ENCODE data around the gene CWC27.
"Not testable (repeated sequence)": the region's sequence is repeated elsewhere in the genome, so short reads cannot be mapped to it uniquely, and the experiment has no call there.

The CWC27 gene

GRCh38 chr5:64900618-64901017 is 131.9 kb downstream of the CWC27 start:
- no peak for TF ChIP-seq CTCF (IDR thresholded peaks at IDR 0.05; ENCODE audit: insufficient read depth, low read length)
- TF ChIP-seq POLR2AphosphoS5 (IDR thresholded peaks at IDR 0.05; ENCODE audit: low read depth), result no peak
- TF ChIP-seq GABPA (IDR thresholded peaks at IDR 0.05; ENCODE audit: low read depth), result no peak
- no peak for TF ChIP-seq REST (IDR thresholded peaks at IDR 0.05; ENCODE audit: insufficient replicate concordance, low read depth)
- TF ChIP-seq SPI1 (IDR thresholded peaks at IDR 0.05; ENCODE audit: borderline replicate concordance, low read depth), result no peak
- Histone ChIP-seq H3K27ac (replicated peaks) (no peak overlapping the region), H3K27me3 (ENCODE audit: insufficient read depth, poor library complexity, severe bottlenecking) (no peaks in the 10 kb centered on the region), H3K4me3 (replicated peaks; ENCODE audit: insufficient read depth, low read length) (no peak overlapping the region)
- no peak for DNase-seq (ENCODE audit: low read depth in 1 of 2, low spot score in 1 of 2)

- not testable (repeated sequence) for H3K27me3 ChIP-seq (ENCODE audit: insufficient read depth, poor library complexity, severe bottlenecking); H3K4me3 ChIP-seq (replicated peaks; ENCODE audit: insufficient read depth, low read length); DNase-seq (ENCODE audit: low read depth in 1 of 2, low spot score in 1 of 2); H3K27ac ChIP-seq (replicated peaks)
- 0 out of 2 replicates have a peak, but pooled peaks have one; percentile 29 for TF ChIP-seq SPI1 (IDR thresholded peaks at IDR 0.05; ENCODE audit: borderline replicate concordance, low read depth)
Measured at GRCh38 chr5:64907399-64907798, 138.7 kb downstream of the CWC27 start.

DNA sequence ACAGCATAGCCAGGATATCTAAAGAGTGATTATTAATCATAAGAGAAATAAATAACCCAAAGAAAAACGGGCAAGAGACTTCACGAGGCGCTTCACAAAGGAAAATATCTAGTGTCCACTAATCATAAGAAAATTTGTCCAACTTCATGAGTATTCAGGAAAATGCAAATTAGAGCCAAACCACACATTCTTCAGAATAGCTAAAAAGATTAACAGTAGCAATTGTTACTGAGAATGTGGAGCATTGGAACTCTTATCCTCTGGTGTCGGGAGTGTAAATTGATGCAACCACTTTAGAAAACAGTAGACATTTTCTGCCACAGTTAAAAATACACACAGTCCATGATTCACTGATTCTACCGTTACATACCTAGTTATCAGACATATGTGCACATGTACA is 145.7 kb downstream of the CWC27 start:
- no peak for DNase-seq (ENCODE audit: low read depth in 1 of 2, low spot score in 1 of 2)
- H3K4me3 ChIP-seq (replicated peaks; ENCODE audit: insufficient read depth, low read length), result no peak overlapping the region
- H3K27me3 ChIP-seq (ENCODE audit: insufficient read depth, poor library complexity, severe bottlenecking), result no peaks in the 10 kb centered on the region
- TF ChIP-seq REST (IDR thresholded peaks at IDR 0.05; ENCODE audit: insufficient replicate concordance, low read depth), result no peak
- TF ChIP-seq SPI1 (IDR thresholded peaks at IDR 0.05; ENCODE audit: borderline replicate concordance, low read depth), result no peak
- no peak for TF ChIP-seq POLR2AphosphoS5 (IDR thresholded peaks at IDR 0.05; ENCODE audit: low read depth)
- no peak for TF ChIP-seq GABPA (IDR thresholded peaks at IDR 0.05; ENCODE audit: low read depth)
- TF ChIP-seq CTCF (IDR thresholded peaks at IDR 0.05; ENCODE audit: insufficient read depth, low read length), result no peak
- no peak overlapping the region for H3K27ac ChIP-seq (replicated peaks)

GRCh38 chr5:64918083-64918482 is 149.4 kb downstream of the CWC27 start:
- H3K4me3 ChIP-seq (replicated peaks; ENCODE audit: insufficient read depth, low read length), result no peak overlapping the region
- TF ChIP-seq POLR2AphosphoS5 (IDR thresholded peaks at IDR 0.05; ENCODE audit: low read depth) (no peak), CTCF (IDR thresholded peaks at IDR 0.05; ENCODE audit: insufficient read depth, low read length) (no peak), GABPA (IDR thresholded peaks at IDR 0.05; ENCODE audit: low read depth) (no peak), REST (IDR thresholded peaks at IDR 0.05; ENCODE audit: insufficient replicate concordance, low read depth) (no peak), SPI1 (IDR thresholded peaks at IDR 0.05; ENCODE audit: borderline replicate concordance, low read depth) (no peak)
- no peak overlapping the region for H3K27ac ChIP-seq (replicated peaks)
- DNase-seq (ENCODE audit: low read depth in 1 of 2, low spot score in 1 of 2), result no peak
- no peaks in the 10 kb centered on the region for H3K27me3 ChIP-seq (ENCODE audit: insufficient read depth, poor library complexity, severe bottlenecking)
